GM03348 (cell line): Measurements from ENCODE around the gene MT1A.
"Not testable (repeated sequence)": the region's sequence is repeated elsewhere in the genome, so short reads cannot be mapped to it uniquely, and the experiment has no call there.

ENCODE experiments used
- DNase-seq: peaks from one replicate; pipeline ENCODE4 v3.0.0; 2012; ENCODE audit warnings: low spot score

The MT1A gene

DNA sequence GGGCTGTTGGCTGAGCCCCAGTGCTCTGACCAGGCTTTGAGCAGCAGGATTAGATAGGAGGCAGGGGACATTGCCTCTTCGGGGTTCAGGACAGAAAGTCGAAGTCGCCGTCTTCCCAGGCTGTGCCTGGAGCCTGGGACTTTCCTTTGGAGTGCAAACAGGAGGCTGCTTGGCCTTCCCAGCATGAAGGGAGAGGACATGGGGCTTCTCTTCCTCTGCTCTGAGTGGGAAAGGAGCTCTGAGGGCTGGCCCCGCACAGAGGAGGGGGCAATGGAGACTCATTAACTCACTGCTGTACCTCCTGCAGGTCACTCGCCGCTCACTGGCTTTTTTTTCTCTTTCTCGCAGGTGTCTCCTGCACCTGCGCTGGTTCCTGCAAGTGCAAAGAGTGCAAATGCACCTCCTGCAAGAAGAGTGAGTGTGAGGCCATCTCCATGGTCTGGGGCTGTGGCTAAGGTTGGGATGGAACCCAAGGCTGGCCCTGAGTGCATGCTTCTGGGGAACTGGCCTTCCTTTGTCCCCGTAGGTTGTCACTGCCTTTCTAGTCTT lies 19.9 kb downstream of the MT1A start:
- DNase-seq, result no peak

DNA sequence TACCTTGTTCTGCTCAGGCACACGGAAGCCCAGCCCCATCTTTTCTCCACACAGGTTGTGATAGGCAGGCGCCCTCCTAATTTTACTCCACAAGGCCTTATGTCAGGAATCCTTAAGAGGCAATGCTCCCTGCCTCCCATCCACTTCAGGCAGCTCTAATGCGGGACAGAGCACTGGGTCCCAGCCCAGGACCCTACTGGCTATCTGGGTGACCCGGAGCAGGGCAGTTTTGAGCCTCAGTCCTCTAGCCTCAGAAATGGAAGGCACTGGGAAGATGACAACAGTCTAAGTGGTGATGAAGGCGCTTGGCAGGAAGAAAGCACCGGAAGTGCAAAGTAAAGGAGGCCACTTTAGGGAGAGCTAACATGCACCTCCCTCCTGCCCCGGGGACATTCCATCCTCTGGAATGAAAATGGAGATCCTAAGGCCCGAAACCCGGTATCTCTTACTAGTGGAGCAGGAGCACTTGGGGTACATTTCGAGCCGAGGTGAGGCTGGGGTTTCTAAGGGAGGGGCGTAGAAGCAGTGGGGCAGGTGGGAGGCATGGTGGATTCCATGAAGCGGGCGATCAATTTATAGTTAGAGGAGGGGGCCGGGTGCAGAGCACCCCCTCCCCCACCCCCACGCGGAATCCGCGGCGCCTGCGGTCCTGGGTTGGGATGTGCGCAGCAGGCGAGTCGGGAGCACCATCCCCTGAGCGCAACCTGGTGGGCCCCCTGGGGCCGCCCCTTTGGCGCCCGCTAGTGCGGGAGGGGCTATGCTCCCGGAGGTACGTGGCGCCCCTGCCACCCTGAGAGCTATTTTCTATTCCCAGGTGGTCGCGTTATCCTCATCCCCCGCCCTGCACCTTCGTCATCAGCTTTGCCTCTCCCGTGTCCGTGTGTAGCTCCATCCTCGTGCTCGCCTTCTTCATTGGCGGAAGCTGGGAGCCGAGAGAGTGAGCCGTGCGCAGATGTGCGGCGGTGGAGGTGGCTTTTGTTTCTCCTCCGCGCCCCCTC lies 24.2 kb downstream of the MT1A start:
- no peak for DNase-seq

DNA sequence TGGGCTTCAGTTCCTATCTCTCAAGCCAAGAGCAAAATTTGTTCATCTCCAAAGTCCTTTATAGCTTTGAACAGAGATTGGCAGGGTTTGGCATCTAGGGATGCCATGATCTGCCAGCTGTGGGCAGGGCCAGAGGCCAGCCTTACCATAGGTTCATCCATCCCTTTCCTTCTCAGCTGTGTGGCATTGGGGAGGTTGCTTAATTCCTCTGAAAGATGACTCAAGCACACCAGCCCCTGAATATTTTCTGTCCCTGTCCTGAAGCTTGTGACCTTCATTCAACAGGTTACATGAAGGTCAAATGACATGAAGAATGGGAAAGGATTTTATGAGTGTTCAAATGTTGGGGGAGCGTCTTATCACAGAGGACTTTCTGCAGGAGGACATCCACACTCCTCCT lies 26.0 kb downstream of the MT1A start:
- DNase-seq, result no peak

DNA sequence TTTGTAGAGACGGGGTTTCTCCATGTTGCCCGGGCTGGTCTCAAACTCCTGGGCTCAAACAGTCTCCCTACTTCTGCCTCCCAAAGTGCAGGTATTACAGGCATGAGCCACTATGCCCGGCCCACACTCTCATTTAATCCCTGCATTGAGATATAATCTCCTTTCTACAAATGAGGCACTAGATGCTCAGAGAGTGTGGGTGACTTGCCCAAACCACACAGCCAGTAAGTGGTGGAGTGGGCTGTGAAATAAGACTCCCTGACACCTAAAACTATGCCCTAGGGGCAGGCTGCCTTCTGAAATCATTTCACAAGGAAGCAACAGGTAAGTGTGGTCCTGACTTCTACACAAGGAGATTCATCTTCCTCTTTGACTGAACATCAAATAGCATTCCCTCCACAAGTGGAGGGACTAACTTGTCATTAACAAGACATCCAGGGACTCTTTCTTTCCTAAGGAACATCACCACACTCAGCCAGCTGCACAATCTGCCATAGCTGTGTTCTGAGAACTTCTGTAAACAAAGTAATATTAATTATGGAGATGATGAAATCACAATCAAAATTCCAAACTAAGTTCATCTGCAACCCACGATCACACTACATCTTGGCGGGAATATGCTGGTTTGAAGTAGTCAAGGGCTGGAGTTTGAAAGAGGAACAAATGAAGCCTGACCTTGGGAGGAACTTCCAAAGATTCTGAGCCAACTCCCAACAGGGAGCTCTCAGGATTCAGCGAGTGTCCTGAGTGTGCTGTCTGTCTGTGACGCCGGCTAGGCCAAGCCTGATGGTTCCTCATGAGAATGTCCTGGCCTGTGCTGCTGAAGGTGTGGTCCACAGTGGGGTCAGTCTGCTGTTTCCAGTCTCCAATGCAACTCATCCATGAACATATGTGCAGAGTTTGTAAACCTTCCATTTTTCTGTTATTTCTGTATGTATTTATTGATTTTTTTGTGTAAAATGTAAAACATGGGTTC lies 27.1 kb downstream of the MT1A start:
- not testable (repeated sequence) for DNase-seq

DNA sequence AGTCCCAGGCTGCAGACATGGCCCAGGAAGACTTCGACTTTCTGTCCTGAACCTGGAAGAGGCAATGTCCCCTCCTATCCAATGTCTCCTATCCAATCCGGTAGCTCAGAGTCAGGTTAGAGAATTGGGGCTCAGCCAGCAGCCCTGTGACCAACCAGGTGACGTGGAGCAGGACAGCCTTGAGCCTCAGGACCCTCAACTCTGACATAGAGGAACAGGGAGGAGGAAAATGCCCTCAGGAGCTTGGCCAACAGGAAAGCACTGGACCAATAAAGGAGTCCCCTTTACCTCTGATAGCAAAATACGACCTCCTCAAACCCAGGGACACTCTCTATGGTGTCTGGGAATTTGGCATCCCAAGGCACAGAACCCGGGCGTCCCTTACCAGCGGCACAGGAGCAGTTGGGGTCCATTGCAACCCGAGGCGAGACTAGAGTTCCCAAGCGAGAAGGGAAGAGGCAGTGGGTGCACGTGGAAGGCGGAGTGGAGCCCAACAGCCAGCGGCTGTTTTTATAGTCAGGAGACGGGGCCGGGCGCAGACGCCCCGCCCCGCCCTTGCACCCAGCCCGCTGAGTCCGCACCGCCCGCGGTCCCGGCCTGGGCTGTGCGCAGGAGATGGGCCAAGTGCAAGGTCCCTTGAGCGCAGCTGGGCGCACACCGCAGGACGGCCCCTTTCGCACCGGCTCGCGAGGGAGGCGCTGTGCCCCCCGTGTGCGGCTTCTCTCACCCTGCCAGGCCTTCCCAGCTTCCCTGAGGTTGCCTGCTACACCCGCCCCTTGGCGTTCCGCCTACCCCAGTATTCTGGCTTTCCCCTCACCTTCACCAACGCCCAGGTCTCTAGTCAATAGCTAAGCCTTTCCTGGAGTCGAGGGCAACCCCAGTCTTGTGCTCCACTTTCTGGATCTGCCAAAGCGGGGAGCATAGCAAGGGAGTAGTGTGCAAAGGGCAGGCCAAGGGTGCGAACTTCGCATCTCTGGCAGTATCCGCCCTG lies 29.4 kb downstream of the MT1A start, which contains the start of gene MT1G:
TSS of gene MT1G (minus strand) at position 485 of the 991 bp plus-strand sequence. CDS start at position 413, 72 bp downstream.
- DNase-seq, result no peak

DNA sequence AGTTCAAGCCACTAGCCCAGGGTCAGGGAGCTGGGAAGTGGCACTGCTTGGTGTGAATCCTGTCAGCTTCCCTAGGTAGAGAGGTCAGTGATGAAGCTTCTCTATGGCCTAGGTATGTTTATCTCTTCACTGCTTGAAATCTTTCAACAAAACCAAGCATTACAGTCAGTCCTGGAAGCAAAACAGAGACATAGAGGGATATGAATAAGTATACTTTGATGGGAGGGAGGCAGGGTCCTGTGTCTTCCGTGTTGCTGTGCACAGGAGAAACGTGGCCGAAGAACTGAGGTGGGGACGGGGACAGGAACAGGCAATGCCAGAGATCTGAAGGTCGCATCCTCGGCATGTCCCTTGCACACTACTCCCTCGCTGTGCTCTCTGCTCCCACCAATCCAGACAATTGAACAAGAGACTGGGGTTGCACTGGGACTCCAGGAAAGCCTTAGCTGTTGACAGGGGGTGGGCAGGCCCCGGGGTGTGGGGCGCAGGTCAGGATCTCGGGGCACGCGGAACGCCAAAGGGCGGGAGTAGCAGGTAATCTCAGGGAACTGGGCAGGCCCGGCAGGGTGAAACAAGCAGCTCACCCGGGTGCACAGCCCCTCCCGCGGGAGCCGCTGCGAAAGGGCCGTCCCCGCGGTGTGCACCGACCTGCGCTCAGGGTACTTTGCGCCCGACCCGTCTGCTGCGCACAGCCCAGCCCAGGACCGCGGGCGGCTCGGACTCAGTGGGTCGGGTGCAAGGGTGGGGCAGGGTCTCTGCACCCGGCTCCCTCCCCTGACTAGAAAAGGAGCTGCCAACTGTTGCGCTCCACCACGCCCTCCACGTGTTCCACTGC lies 30.8 kb downstream of the MT1A start, which contains the start of gene MT1H:
TSS of gene MT1H (plus strand) at position 810 of the 835 bp plus-strand sequence. CDS start 71 bp downstream, outside the sequence.
- DNase-seq, result no peak

DNA sequence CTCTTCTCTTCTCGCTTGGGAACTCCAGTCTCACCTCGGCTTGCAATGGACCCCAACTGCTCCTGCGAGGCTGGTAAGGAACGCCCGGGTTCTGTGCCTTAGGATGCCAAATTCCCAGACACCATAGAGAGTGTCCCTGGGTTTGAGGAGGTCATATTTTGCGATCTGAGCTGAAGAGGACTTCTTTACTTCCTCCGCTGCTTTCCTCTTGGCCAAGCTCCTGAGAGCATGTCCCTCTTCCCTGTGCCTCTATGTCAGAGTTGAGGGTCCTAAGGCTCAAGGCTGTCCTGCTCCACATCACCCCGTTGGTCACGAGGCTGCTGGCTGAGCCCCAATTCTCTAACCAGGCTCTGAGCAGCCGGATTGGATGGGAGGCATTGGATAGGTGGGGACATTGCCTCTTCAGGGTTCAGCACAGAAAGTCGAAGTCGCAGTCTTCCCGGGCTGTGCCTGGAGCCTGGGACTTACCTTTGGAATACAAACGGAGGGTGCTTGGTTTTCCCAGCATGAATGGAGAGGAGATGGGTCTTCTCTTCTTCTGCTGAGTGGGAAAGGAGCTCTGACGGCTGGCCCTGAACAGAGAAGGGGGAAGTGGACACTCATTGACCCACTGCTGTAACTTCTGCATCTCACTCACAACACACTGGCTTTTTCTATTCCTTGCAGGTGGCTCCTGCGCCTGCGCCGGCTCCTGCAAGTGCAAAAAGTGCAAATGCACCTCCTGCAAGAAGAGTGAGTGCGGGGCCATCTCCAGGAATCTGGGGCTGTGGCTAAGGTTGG lies 31.6 kb downstream of the MT1A start:
- DNase-seq, result no peak

DNA sequence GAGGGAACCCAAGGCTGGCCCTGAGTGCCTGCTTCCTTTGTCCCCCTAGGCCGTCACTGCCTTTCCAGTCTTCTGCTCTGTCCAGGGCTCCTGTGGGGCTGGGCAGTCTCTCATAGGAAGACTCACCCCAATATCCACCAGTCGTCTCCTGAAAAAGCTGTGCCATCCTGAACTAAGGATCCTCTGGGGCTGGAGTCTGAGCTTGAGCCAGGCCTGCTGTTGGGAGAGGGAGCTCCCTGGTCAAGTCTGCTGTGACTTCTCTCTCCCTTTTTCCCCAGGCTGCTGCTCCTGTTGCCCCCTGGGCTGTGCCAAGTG lies 32.1 kb downstream of the MT1A start:
- no peak for DNase-seq

DNA sequence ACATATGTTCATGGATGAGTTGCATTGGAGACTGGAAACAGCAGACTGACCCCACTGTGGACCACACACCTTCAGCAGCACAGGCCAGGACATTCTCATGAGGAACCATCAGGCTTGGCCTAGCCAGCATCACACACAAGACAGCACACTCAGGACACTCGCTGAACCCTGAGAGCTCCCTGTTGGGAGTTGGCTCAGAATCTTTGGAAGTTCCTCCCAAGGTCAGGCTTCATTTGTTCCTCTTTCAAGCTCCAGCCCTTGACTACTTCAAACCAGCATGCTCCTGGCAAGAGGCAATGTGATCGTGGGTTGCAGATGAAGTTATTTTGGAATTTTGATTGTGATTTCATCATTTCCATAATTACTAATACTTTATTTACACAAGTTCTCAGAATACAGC lies 33.2 kb downstream of the MT1A start:
- not testable (repeated sequence) for DNase-seq

DNA sequence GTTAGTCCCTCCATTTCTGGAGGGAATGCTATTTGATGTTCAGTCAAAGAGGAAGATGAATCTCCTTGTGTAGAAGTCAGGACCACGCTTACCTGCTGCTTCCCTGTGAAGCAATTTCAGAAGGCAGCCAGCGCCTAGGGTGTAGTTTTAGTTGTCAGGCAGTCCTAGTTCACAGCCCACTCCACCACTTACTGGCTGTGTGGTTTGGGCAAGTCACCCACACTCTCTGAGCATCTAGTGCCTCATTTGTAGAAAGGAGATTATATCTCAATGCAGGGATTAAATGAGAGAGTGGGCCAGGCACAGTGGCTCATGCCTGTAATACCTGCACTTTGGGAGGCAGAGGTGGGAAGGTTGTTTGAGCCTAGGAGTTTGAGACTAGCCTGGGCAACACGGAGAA lies 33.7 kb downstream of the MT1A start:
- DNase-seq, result not testable (repeated sequence)

DNA sequence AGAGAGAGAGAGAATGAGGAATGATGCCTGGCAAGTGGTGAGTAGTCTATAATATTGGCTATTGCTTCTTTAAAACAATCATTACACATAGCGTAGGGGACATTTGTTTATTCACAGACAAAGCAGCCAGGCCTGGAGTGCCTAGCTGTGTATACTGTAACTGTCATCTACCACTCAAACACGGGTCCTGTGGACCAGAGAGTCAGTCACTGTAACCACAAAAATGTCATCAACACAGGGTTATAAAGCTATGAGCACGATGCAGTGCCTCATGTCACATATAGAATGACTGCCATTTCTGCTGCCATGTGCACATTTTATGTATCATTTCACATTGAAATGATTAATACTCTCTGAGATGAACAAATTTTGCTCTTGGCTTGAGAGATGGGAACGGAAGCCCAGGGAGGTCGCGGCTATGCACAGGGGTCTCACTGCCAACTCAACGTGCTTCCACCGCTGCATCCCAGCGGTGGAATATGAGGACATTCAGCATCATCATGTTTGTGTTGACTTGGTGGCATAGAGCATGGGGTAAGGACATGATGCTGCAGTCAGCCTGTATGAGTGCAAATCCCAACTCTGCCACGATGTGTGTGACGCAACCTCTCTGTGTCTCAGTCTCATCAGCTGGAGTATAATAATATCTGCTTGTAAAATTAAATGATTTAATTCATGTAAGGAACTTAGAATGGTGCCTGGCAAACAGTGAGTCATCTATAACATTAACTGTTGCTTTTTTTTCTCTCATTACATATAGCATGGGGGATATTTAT lies 34.5 kb downstream of the MT1A start:
- no peak for DNase-seq

DNA sequence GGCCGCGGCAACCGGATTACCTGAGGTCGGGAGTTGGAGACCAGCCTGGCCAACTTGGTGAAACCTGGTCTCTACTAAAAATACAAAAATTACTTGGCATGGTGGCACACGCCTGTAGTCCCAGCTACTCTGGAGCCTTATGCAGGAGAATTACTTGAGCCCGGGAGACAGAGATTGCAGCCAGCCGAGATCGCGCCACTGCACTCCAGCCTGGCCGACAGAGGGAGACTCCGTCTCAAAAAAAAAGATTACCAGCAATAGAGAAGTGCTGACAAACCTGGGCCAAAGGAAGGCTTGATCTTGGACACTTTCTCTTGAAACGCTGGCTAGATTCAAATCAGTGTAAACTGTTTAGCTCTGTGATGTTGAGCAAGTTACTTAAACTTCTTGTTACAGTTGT lies 35.5 kb downstream of the MT1A start:
- DNase-seq, result no peak

DNA sequence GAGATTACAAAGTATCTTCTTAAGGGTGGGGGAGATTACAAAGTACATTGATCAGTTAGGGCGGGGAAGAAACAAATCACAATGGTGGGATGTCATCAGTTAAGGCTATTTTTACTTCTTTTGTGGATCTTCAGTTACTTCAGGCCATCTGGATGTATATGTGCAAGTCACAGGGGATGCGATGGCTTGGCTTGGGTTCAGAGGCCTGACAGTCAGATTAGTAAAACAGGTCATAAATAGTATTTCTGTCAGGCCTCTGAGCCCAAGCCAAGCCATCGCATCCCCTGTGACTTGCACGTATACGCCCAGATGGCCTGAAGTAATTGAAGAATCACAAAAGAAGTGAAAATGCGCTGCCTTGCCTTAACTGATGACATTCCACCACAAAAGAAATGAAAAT lies 36.1 kb downstream of the MT1A start:
- not testable (repeated sequence) for DNase-seq

DNA sequence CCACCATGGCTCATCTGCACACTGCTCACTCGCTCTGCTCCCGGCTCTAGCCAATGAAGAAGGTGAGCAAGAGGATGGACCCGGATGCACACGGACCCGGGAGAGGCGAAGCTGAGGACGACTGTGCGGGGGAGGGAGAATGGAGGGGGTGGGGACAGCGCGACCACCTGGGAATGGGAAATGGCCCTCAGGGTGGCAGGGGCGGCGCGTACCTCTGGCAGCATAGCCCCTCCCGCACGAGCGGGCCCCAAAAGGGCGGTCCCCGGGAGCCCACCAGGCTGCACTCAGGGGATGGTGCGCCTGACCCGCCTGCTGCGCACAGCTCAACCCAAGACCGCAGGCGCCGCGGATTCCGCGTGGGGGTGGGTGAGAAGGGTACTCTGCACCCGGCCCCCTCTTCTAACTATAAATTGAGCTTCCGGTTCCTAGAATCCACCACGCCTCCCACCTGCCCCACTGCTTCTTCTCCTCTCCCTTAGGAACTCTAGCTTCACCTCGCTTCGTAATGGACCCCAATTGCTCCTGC lies 37.3 kb downstream of the MT1A start:
- DNase-seq, result no peak

DNA sequence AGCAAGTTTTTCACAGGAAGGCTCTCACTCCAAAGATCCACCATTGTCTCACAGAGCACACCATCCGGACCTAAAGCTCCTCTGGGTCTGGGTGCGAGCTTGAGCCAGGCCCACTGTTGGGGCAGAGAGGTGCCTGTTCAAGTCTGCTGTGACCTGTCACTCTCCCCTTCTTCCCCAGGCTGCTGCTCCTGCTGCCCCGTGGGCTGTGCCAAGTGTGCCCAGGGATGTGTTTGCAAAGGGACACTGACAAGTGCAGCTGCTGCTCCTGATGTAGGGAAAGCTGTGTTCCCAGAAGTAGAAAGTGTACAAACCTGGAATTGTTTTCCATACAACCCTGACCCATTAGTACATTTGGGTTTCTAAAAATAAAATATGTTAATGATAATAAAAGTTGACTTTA lies 39.0 kb downstream of the MT1A start:
- DNase-seq, result no peak

DNA sequence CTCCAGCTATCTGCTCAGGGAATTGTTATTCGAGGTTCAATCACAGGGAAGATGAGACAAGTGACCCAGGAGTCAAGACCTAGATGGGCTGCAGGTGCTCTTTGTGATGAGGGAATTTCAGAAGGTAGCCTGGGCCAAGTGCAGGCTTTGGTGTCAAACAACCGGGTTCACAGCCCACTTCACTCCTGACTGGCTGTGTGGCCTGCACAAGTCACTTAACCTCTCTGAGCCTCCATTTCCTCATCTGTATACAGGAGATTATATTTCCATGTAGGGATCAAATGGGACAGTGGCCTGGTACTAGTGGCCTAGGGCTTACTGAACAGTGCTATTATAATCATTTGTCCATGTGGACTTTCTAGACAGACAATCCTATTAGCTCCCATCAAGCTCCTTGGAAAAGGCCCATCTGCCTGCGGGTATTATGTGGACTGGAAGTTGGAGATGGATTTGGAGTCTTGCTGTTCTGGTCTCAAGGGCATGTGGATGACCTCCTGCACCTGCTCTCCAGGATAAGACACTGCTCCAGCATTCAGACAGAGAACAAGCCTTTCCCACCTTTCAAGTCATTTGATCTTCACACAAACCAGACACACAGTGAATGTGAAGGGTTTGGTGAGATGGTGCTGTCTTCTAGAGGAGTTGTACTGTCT lies 40.7 kb downstream of the MT1A start:
- no peak for DNase-seq

DNA sequence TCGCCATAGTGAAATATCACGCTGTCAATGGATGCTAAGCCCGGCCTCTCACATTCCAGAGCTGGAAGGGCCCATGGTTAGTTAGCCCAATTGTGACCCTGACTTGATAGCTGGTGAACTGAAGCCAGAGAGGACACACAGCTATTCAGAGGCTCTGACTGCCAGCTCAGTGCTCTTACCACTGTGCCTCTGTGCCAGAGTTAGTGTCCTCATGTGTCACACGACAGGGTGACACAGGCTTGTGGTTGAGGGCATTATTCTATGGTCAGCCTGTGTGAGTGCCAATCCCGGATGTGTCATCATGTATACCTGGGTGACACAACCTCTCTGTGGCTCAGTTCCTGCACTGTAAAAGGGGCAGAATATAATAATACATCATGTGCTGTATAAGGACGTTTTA lies 41.4 kb downstream of the MT1A start:
- DNase-seq, result no peak
